Neural cell (in vitro differentiated cells): ENCODE results near the gene ZSCAN31.

ENCODE experiments used
- CTCF ChIP-seq: fragments of 450-650 bp; IDR thresholded peaks from 2 replicates; pipeline ENCODE4 v1.5.1; 2014; ENCODE audit warnings: antibody characterized with exemption, mild to moderate bottlenecking, moderate library complexity; ENCODE audit not compliant: poor library complexity, severe bottlenecking
- EP300 ChIP-seq: fragments of 450-650 bp; conservative IDR thresholded peaks from 2 replicates; pipeline ENCODE4 v1.6.1; 2014; ENCODE audit warnings: antibody characterized with exemption, mild to moderate bottlenecking, moderate library complexity; ENCODE audit not compliant: poor library complexity, severe bottlenecking
- RAD21 ChIP-seq: fragments of 450-650 bp; conservative IDR thresholded peaks from 2 replicates; pipeline ENCODE4 v1.6.1; 2014; ENCODE audit warnings: antibody characterized with exemption, mild to moderate bottlenecking, moderate library complexity
- SMC3 ChIP-seq: fragments of 450-650 bp; conservative IDR thresholded peaks from 2 replicates; pipeline ENCODE4 v1.6.1; 2014; ENCODE audit warnings: antibody characterized with exemption, mild to moderate bottlenecking, moderate library complexity; ENCODE audit not compliant: poor library complexity

- TF ChIP-seq CTCF, result no peak
- no peak for TF ChIP-seq SMC3
- no peak for TF ChIP-seq RAD21
- no peak for TF ChIP-seq EP300
These were observed 17.4 kb upstream of the ZSCAN31 start for GRCh38 chr6:28353356-28353755.
